WTC11 (cell line): Measurements from ENCODE around the gene ANO7.

ENCODE experiments used
- CDX4 ChIP-seq: fragments of 250-450 bp; sonication (Bioruptor Pico); IDR thresholded peaks from 2 replicates; pipeline ENCODE4 v1.9.0; 2021; ENCODE audit warnings: moderate library complexity, mild to moderate bottlenecking, inconsistent platforms, borderline replicate concordance
- CREB1 ChIP-seq: sonication (generic); formaldehyde crosslinking; IDR thresholded peaks from 2 replicates; pipeline ENCODE4 v1.8.0; 2023; ENCODE audit warnings: mild to moderate bottlenecking, missing genetic modification reagents
- GABPB1 ChIP-seq: sonication (generic); formaldehyde crosslinking; IDR thresholded peaks from 2 replicates; pipeline ENCODE4 v1.8.1; 2023; ENCODE audit warnings: mild to moderate bottlenecking, missing genetic modification reagents
- HMGA2 ChIP-seq: fragments of 250-450 bp; sonication (Bioruptor Pico); IDR thresholded peaks from 2 replicates; pipeline ENCODE4 v1.4.0; 2021; ENCODE audit warnings: mild to moderate bottlenecking, moderate library complexity
- JUN ChIP-seq: sonication (generic); formaldehyde crosslinking; IDR thresholded peaks from 2 replicates; pipeline ENCODE4 v1.8.0; 2023; ENCODE audit warnings: mild to moderate bottlenecking, missing genetic modification reagents
- MAX ChIP-seq: sonication (generic); formaldehyde crosslinking; IDR thresholded peaks from 2 replicates; pipeline ENCODE4 v1.8.0; 2022; ENCODE audit warnings: mild to moderate bottlenecking, missing genetic modification reagents
- SP1 ChIP-seq: sonication (generic); formaldehyde crosslinking; conservative IDR thresholded peaks from 2 replicates; pipeline ENCODE4 v1.8.1; 2022; ENCODE audit warnings: missing genetic modification reagents
- TP53 ChIP-seq: sonication (generic); formaldehyde crosslinking; IDR thresholded peaks from 2 replicates; pipeline ENCODE4 v1.8.1; 2023; ENCODE audit warnings: mild to moderate bottlenecking, missing genetic modification reagents
- USF2 ChIP-seq: sonication (generic); formaldehyde crosslinking; IDR thresholded peaks from 2 replicates; pipeline ENCODE4 v1.8.1; 2023; ENCODE audit warnings: mild to moderate bottlenecking, missing genetic modification reagents, moderate library complexity
- ZNF317 ChIP-seq: sonication (generic); formaldehyde crosslinking; IDR thresholded peaks from 2 replicates; pipeline ENCODE4 v1.8.1; 2023; ENCODE audit warnings: low read depth, mild to moderate bottlenecking, moderate library complexity, missing genetic modification reagents, borderline replicate concordance
- TF ChIP-seq, protein P1 (sequence below): fragments of 200-600 bp; IDR thresholded peaks from 2 replicates; pipeline ENCODE4 v1.8.0; 2022; ENCODE audit warnings: antibody characterized with exemption

DNA sequence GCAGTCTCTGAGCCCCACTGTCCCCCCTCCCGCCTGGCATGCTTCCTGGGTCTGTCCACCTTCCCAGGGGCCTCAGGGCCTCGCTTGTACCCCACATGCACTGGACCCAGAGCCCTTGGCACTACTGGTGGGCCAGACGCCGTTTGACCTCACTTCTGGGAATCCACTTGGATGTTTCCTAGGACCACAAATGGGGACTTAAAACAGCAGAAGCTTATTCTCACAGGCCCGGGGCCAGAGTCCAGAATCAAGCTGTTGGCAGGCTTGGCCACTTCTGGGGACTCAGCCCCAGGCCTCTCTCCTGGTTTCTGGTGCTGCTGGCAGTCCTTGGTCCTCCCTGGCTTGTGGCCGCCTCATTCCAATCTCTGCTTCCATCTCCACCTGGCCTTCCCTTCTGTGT lies 19.6 kb downstream of the ANO7 start:
- TF ChIP-seq ZNF317: no peak
- no peak for TF ChIP-seq CREB1
- no peak for TF ChIP-seq USF2
- TF ChIP-seq, protein P1, sequence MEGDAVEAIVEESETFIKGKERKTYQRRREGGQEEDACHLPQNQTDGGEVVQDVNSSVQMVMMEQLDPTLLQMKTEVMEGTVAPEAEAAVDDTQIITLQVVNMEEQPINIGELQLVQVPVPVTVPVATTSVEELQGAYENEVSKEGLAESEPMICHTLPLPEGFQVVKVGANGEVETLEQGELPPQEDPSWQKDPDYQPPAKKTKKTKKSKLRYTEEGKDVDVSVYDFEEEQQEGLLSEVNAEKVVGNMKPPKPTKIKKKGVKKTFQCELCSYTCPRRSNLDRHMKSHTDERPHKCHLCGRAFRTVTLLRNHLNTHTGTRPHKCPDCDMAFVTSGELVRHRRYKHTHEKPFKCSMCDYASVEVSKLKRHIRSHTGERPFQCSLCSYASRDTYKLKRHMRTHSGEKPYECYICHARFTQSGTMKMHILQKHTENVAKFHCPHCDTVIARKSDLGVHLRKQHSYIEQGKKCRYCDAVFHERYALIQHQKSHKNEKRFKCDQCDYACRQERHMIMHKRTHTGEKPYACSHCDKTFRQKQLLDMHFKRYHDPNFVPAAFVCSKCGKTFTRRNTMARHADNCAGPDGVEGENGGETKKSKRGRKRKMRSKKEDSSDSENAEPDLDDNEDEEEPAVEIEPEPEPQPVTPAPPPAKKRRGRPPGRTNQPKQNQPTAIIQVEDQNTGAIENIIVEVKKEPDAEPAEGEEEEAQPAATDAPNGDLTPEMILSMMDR: no peak
- TF ChIP-seq TP53: no peak
- no peak for TF ChIP-seq JUN (CRISPR knock-in tag)
- TF ChIP-seq SP1 (CRISPR knock-in tag): no peak
- TF ChIP-seq MAX (CRISPR knock-in tag): no peak
- TF ChIP-seq HMGA2: no peak
- no peak for TF ChIP-seq CDX4 (CRISPR knock-in tag)
- no peak for TF ChIP-seq GABPB1 (CRISPR knock-in tag)
